NCI-H446 treated with DMSO at 0.1 percent for 48 hours (cell line): ENCODE results near the gene LTBP1.
"Not testable (repeated sequence)": the region's sequence is repeated elsewhere in the genome, so short reads cannot be mapped to it uniquely, and the experiment has no call there.

Experiments
- DNase-seq: peaks from one replicate; lab custom pipeline; 2025; lab: John Stamatoyannopoulos, UW

Gene LTBP1, protein sequence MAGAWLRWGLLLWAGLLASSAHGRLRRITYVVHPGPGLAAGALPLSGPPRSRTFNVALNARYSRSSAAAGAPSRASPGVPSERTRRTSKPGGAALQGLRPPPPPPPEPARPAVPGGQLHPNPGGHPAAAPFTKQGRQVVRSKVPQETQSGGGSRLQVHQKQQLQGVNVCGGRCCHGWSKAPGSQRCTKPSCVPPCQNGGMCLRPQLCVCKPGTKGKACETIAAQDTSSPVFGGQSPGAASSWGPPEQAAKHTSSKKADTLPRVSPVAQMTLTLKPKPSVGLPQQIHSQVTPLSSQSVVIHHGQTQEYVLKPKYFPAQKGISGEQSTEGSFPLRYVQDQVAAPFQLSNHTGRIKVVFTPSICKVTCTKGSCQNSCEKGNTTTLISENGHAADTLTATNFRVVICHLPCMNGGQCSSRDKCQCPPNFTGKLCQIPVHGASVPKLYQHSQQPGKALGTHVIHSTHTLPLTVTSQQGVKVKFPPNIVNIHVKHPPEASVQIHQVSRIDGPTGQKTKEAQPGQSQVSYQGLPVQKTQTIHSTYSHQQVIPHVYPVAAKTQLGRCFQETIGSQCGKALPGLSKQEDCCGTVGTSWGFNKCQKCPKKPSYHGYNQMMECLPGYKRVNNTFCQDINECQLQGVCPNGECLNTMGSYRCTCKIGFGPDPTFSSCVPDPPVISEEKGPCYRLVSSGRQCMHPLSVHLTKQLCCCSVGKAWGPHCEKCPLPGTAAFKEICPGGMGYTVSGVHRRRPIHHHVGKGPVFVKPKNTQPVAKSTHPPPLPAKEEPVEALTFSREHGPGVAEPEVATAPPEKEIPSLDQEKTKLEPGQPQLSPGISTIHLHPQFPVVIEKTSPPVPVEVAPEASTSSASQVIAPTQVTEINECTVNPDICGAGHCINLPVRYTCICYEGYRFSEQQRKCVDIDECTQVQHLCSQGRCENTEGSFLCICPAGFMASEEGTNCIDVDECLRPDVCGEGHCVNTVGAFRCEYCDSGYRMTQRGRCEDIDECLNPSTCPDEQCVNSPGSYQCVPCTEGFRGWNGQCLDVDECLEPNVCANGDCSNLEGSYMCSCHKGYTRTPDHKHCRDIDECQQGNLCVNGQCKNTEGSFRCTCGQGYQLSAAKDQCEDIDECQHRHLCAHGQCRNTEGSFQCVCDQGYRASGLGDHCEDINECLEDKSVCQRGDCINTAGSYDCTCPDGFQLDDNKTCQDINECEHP (N-terminal part only)

DNA sequence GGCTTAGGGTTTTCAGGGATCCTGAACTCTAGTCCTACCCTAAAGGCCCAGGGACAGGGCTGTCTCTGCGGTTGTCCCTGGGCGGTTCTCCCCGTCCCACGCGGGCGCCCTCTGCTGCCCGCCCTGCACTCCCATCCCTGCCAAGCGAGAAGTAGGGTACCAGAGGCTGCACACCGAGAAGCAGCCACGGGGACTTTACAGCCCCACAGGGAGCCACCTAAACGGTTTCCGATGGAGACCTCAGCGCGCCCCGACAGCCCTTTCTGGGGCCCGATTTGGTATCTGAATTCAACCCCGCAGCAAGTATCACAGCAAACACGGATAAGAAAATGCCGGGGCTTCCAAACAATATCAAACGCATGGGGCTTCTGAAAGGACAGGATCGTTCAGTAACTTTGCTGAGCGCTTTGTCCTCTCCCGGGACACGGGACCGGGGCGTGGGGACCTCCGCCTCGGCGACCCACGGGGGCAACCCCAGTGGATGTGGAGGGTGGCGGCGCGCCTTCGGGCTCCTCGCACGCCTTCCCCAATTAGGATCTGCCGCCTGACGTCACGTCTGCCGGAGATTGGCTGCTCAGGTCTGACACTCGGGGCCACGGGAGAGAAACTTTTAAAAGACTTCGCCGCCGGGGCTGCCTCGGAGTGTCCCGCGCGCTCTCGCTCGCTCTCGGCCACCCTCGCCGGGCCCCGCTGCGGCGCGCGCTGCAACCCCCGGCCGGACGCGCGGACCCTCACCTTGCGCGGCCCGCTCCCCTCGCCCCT is at the start of gene LTBP1:
LTBP1 (plus strand) TSS at position 640 of the 762 bp plus-strand sequence. CDS start 372 bp downstream, outside the sequence.
- peak; percentile 25 for DNase-seq

DNA sequence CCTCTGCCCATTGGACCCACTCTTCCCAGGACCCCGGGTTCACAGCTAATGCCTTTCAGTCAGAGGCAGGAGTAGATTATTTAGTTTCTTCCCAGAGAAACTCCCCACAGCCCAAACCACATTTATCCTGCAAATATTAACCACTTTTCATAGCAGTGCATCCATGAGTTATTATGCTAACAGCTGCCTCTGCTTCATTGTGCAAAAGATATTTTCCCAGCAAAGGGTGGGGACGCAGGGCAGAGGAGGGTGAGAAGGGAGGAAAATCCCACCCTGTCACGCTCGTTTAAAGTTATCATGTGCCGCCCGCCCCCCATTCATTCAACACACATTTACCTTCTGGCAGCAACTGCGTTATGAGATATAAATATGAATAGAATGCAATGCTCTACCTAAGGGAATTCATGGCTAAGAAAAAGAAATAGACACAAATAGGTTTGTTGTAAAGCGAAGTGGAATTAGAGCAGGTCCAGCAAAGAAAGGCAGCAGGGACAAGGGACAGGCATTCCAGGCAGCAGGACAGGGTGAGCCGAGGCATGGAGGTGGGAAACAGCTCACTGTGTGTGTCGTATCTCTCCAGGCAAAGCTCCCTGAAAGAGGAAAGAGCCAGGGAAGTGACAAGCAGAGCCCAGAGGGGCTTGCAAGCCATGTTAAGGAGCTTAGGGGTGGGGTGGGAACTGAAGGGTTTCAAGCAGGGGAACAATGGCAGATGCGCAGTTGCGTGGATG is 46.3 kb upstream of the LTBP1 start:
- no peak for DNase-seq

DNA sequence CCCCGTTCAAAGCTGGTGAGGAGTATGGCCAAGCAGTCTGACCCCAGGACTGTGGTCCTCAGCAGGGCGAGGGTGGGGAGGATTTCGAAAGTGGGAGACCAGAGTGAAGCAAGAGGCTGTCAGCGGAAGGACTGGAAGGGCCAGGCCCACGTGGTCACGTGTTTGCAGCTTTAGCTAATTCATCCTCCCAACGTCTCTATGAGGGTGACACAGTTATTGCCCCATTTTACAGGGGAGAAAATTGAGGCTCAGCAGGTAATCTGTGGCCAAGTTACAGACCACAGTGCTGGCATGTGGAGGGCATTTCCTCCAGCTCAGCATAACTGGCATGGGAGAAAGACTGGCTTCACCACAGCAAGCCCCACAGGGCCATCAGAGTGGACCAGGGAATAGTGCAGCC is 45.4 kb upstream of the LTBP1 start:
- DNase-seq: no peak

DNA sequence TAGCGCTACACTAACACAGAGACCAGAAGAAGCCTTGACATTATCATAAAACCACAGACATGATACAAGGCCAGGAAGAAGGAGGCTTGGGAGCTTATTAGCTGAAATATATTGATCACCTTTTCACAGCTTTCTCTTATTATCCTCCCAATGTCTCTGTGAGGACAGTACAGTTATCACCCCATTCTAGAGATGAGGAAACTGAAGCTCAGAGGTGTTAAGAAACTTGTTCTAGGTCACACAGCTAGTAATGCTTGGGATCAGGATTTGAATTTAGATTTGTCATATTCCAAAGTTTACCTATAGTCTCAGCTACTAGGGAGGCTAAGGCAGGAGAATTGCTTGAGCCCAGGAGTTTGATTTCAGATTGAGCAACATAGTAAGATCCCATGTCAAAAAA is 44.6 kb upstream of the LTBP1 start:
- no peak for DNase-seq

DNA sequence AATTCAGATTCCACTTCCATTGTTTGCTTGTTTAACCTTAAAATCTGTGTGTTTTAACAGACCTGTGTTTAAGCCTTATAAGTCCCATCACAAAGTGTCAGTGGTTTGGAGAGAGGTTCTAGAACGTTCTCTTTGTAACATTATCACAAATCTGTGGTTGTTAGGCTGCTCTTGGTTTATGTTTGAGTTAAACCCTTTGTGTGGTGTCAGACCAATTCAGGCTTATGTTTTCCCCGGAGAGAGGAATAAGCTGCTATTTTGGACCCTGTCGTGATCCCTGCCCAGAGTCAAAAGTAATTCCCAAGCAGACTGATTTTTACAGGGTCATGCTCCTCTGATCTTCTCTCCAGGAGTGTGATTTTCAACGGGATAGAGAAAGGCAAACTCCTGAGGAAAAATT is 43.8 kb upstream of the LTBP1 start:
- DNase-seq: no peak

DNA sequence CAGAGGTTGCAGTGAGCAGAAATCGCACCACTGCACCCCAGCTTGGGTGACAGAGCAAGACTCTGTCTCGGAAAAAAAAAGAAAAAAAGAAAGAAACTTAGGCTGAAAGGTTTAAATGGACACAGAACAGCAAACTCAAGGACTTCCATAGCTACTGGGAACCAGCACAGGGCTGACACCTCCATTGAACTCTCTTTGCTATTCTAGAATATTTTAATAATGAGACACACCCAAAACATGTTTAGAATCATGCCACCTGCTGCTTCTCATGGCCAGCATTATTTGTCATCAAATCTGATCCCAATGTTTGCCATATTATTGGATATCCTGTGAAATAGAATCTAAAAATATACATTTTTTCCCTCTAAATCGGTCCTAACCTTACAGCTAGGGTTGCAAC is 42.7 kb upstream of the LTBP1 start:
- DNase-seq: no peak

DNA sequence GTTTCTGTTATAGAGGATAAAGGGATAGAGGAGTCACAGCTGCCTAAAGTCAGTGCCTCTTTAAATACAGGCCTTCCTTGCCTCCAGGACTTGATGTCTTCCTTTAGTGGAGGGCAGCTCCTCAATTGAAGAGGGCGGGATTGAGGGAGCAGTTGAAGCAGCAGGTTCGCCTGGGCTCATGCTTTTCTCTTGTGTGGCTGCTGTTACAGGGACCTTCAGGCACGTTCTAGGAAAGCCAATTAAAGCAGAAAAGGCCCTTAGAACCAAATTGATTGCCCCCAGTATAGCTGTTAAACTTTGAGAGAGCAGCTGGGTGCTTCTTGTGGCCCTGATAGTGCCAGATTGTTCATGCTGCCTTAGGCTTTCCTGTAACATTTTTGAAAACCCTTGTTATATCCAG is 42.0 kb upstream of the LTBP1 start:
- DNase-seq: no peak

DNA sequence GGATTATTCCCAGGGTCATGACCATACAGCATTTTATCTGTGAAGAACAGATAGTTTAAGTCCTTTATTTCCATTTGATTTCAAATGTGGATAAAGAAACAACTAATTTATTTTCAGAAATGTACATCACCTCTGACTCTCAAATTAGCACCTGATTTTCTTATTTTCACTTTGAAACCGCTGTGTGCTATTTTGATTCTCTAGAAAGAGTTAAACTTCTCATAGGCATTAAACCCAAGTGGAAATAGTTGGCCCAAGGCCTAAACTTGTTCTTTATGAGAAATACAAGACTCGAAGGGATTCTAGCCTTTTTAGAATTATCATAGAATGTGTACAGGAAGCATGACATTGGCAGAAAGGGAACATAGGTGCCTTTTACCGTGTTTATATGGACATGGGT is 41.5 kb upstream of the LTBP1 start:
- DNase-seq: no peak

DNA sequence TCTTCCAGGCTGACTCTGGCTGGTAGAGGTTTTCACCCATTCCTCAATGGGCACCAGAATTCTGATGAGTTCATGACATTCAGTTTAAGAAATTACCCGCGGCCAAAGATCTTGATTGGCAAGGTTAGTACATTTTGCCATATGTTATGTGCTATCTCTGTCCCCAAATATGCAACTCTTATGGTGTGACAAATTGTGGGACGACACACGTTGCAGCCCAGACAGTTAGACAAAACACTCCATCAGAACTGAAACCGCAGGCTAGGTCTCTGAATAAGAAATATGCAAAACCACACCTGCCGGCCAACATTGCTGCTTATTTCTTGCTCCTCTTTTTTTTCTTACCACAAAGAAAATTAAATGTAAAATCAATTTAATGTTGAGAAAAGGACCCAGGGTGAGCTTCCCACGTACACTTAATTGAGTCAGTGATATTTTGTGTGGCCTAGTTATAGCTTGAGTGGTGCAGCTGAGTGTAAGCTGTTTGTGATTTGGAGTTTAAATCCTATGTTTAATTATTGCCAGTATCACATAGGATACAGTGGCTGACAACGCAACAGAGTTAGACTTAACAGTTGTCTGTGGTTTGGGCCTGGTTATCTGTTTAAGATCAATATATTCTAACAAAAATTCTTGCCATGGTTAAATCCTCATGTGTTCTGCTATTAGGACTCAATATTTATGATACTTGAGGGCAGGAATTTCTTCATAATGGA is 35.7 kb upstream of the LTBP1 start:
- no peak for DNase-seq

DNA sequence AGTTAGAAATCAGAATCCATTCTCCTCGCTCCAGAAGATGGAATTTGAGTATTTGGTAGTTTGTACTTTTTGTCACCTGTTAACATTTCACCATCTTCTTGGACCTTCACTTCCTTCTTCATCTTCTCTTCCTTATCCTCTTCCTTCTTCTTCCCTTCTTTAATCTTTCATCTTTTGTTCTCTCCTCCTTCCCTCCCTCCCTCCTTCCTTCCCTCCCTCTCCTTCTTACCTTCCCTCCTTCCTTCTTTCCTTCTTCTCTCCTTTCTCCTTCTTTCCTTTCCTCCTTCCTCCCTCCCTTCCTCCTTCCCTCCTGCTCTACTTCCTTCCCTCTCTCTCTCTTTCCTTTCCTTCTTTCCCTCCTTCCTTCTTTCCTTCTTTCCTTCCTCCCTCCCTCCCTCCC is 31.1 kb upstream of the LTBP1 start:
- DNase-seq: no peak

DNA sequence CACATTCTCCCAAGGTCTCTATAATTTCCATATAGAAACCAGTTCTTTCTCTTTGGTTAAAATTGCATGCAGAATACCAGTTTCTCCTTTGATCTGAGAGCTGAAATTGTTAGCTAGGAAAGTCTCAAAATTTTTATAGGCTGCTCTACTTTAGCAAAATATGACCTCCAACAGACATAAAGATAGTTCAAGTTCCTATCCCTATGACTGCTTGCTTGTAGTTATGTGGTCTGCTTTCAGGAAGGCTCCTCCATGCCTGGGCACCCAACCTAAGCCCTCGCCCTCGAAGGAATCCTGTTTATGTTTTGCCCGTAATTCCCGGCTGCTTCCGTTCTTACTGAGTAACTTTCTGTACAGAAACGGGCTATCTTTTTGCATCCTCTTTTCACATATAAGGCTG is 28.0 kb upstream of the LTBP1 start:
- DNase-seq: no peak

DNA sequence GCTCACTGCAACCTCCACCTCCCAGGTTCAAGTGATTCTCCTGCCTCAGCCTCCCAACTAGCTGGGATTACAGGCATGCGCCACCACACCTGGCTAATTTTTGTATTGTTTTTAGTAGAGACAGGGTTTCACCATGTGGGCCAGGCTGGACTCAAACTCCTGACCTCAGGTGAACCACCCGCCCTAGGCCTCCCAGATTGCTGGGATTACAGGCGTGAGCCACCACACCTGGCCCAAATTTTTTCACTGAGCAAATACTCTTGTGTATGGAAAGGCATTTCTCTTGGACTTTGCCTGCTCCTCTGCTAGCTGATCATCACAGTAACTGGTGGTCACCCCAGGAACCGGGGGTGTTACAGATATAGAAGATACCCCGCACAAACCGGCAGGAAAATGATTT is 26.9 kb upstream of the LTBP1 start:
- DNase-seq: not testable (repeated sequence)

DNA sequence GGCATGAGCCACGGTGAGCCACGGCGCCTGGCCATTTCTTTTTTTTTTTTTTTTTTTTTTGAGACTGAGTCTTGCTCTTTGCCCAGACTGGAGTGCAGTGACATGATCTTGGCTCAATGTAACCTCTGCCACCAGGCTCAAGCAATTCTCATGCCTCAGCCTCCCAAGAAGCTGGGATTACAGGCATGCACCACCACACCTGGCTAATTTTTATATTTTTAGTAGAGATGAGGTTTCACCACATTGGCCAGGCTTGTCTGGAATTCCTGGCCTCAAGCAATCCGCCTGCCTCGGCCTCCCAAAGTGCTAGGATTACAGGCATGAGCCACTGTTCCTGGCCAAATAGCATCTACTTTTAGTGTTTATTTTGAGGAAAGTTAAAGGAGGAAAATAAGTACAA is 25.3 kb upstream of the LTBP1 start:
- DNase-seq: not testable (repeated sequence)

DNA sequence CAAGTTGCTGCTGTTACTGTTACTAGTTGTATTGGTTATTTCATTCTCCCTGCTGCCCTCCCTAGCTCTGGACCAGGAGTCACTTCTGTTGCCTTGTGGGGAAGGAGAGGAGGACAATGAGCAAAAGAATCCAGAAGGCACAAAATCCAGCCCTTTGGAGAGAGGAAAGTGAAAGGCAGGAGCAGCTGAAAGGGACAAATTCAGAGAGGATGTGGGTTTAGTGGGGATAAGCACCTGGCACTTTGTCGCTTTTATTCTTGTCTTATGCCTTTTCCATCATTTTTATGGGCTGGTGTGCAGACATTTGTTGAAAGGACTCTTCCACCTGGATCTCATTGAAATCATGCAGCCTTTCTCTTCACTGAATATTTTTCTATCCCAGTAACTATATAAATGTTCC is 24.3 kb upstream of the LTBP1 start:
- no peak for DNase-seq

DNA sequence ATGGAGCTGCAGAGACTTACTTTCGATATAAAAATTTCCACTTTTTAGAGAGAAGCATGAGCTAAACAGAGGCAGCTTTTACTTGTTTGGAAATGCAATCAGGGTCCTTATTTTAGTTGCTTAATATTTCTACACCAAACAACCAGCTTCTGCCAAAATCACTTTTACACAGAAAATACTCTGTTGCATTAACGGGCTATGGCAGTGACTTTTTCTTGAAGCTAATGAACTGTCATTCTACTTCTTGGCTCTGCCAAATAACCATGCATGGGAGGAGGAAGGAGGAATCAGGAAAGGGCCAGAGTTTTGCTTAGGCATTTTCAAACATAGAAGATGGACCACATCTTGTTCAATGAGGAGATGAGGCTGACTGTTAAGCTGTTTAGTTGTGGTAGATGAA is 23.6 kb upstream of the LTBP1 start:
- DNase-seq: no peak

DNA sequence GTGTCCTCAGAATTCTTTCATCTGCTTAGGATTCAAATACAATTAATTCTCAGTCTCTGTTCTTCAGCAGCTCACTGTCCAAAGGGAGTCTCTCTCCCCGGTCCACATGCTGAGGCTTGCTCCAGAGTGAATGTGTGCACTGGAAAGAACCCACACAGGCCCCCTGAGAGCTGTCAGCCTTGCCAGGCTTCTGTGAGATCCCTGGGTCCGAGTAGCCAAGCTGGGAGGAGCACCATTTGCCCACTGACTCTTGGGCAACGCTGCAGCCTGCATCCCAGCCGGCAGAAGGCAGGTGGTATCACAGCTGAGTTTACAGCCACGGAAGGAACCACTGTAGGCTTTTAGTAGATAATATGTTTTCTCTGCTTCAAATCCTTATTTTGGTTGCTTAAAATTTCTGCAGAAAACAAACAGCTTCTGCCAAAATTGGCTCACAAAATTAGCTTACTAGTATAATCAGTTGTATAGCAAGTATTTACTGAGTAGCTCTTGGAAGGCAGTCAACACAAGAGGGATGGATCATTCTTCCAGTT is 21.4 kb upstream of the LTBP1 start:
- DNase-seq: peak; percentile 42

DNA sequence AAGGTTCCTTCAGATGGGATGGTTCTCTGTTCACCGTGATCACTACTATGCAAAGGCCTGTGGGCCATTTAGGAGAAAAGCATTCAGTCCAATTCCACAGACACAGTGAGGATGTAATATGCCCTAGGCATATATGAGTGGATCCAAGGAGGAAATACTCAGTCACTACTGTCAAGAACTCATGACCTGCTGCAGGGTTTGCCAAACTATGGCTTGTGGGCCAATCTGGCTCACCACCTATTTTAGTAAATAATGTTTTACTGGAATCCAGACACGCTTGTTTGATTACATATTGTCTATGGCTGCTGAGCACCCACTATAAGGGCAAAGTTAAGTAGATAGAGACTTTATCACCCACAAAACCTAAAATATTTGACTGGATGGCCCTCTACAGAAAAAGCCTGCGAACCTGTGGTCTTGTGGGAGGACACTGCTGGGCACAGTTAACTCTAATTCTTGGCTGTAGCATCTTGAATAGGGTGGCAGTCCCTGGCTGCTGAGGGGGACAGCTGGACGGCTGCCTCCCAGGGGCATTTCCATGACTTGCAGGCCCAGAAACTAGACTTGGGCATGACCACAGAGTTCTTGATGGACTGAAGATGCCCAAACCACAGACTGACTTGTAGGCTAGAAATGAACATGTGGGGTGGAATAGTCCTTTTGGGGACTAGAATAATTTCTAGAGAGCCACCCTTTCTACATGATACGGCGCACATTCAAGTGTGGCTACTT is 20.6 kb upstream of the LTBP1 start:
- DNase-seq: no peak

DNA sequence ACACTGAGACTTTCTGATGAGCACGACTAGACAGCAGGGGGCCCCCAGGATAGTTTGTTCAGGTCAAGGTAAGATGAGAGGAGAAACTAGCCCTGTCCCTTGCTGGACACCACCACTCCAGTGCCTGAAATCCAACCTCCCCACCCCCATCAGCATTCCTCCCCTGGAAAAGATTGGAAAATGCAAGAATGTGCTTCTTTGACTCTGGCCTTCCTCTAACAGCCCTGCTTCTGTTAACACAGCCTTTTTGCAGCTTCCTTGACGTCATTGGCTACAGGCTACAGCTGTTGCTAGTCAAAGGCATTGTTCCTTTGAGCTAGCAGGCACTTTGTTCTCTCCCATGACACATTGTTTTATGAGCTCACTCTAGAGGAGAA is 20.1 kb upstream of the LTBP1 start:
- DNase-seq: no peak

DNA sequence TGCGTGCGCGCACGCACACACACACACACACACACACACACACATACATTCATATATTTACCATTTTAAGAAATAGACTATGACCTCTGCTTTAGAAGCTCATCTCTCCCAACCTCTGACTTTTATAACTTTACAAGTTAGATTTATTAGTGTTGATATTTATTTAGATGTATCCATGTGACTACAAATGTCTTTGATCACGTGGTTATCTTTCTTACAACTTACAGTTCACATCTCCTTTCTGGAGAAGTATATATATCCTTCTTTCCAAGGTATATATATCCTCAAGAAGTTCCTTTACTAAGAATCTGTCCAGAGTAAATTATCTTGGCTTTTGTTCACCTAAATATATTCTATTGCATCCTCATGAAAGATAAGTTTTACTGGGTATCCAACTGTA is 16.3 kb upstream of the LTBP1 start:
- no peak for DNase-seq

DNA sequence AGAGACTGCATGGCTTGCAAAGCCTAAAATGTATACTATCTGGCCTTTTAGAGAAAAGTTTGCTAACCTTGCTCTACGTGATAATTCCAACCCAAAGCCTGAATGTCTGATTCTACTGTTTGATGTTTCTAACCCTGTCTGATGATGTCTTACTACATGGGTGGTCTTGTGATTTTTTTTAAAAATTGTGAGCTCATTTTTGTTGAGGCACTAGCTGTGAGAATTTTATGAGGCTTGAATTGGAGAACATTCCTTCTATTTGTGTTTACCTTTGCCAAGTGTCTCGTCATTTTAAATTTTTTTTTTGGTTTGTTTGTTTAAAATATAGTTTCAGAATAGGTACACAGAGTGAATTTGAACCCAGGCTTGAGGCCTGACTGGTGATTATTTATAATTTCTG is 15.2 kb upstream of the LTBP1 start:
- no peak for DNase-seq
